DOHH2 (cell line): ENCODE measurements around the gene PACS2.

Experiments
- H3F3A ChIP-seq: fragments of 200-600 bp; sonication (generic), shearing (Covaris generic); 2 replicates; pipeline ENCODE4 v1.6.0; 2016; ENCODE audit warnings: antibody characterized with exemption, mild to moderate bottlenecking; ENCODE audit not compliant: control insufficient read depth, insufficient read depth
- H3K27ac ChIP-seq: fragments of 200-600 bp; sonication (generic); 2 replicates; pipeline ENCODE4 v1.5.1; 2014; ENCODE audit warnings: low read depth, mild to moderate bottlenecking, low read length, moderate library complexity
- H3K27me3 ChIP-seq: fragments of 200-600 bp; sonication (generic); 2 replicates; pipeline ENCODE4 v1.6.1; 2014; ENCODE audit warnings: mild to moderate bottlenecking, low read length, mixed read lengths; ENCODE audit not compliant: control insufficient read depth
- H3K36me3 ChIP-seq: fragments of 200-600 bp; sonication (generic); 2 replicates; pipeline ENCODE4 v1.6.1; 2014; ENCODE audit warnings: mild to moderate bottlenecking, low read length, moderate library complexity, mixed read lengths; ENCODE audit not compliant: control insufficient read depth
- H3K4me1 ChIP-seq: fragments of 200-600 bp; sonication (generic); 2 replicates; pipeline ENCODE4 v1.6.1; 2014; ENCODE audit warnings: mild to moderate bottlenecking, low read length, mixed read lengths; ENCODE audit not compliant: control insufficient read depth
- H3K4me2 ChIP-seq: fragments of 200-600 bp; sonication (generic); 2 replicates; pipeline ENCODE4 v1.6.0; 2014; ENCODE audit warnings: mild to moderate bottlenecking, low read length, moderate library complexity
- H3K4me3 ChIP-seq: fragments of 200-600 bp; sonication (generic); 2 replicates; pipeline ENCODE4 v1.5.1; 2014; ENCODE audit warnings: mild to moderate bottlenecking, low read length, mixed read lengths
- H3K79me2 ChIP-seq: fragments of 200-600 bp; sonication (generic); 2 replicates; pipeline ENCODE4 v1.6.1; 2014; ENCODE audit warnings: mild to moderate bottlenecking, low read length, mixed read lengths; ENCODE audit not compliant: control insufficient read depth
- H3K9me2 ChIP-seq: fragments of 200-600 bp; sonication (generic); replicated peaks from 2 replicates; pipeline ENCODE4 v1.6.1; 2014; ENCODE audit warnings: mild to moderate bottlenecking, low read length, mixed read lengths; ENCODE audit not compliant: control insufficient read depth
- H3K9me3 ChIP-seq: fragments of 200-600 bp; sonication (generic); 2 replicates; pipeline ENCODE4 v1.6.1; 2014; ENCODE audit warnings: antibody characterized with exemption, low read length, mixed read lengths; ENCODE audit not compliant: control insufficient read depth, insufficient read depth
- H4K20me1 ChIP-seq: fragments of 200-600 bp; sonication (generic); 2 replicates; pipeline ENCODE4 v1.6.0; 2014; ENCODE audit warnings: low read depth, mild to moderate bottlenecking, antibody characterized with exemption, low read length, moderate library complexity; ENCODE audit not compliant: control insufficient read depth, insufficient read depth
- EZH2phosphoT487 ChIP-seq: fragments of 200-600 bp; sonication (generic); IDR thresholded peaks from 2 replicates; pipeline ENCODE4 v1.6.1; 2017; ENCODE audit warnings: borderline replicate concordance, mild to moderate bottlenecking, antibody characterized with exemption, low read length, moderate library complexity, mixed read lengths
- TF ChIP-seq, protein P1 (sequence below): fragments of 200-600 bp; sonication (generic); IDR thresholded peaks from one replicate; pipeline ENCODE4 v1.5.1; 2014; ENCODE audit warnings: antibody characterized with exemption, mild to moderate bottlenecking, low read depth, low read length; ENCODE audit not compliant: poor library complexity, severe bottlenecking

Gene PACS2

DNA sequence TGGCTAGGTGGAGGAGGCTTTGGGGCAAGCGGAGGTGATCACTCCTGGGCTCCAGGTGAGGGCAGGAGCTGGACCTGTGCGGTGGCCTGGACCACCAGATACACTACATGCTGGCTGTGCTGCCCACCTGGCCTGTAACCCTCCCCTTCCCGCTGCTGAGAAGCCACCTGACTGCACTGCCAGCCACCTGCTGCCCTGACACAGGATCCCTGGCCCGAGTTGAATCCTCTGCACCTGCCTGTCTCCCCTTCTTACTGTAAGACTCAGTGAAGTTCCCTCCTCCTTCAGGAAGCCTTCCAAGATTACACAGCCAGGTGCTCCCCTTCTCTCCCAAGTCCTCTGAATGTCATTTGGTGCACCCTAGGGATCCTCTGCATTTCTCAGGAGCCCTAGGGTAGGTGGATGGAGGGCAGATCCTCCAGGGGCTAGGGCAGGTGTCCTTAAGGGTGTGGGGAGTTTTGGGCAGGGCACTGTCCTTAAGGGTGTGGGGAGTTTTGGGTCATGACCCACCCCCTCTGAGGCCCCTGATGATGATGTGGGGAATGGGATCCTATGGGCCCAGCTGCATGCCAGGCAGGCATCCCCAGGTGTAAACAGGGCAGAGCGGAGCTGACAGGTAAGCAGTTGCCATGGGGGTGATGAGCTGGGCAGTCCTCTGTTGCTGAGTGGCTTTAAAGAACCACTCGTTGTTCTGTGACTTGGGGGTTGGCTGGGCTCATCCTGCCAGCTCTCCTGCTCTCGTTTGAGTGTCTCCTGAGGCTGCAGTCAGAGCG, 98.4 kb downstream of the PACS2 start:
- Histone ChIP-seq H3F3A (no peaks in the 10 kb centered on the region; the same call in 1 of the 2 replicates), H3K4me3 (no peak overlapping the region), H3K4me1 (peaks cover 13% of the 10 kb centered on the region), H3K36me3 (no peaks in the 10 kb centered on the region), H4K20me1 (peaks cover 2% of the 10 kb centered on the region; the same call in 1 of the 2 replicates), H3K9me2 (no peaks in the 10 kb centered on the region), H3K9me3 (no peaks in the 10 kb centered on the region), H3K79me2 (no peaks in the 10 kb centered on the region), H3K27me3 (peaks cover 39% of the 10 kb centered on the region), H3K27ac (no peak overlapping the region), H3K4me2 (no peak overlapping the region)
- TF ChIP-seq, protein P1, sequence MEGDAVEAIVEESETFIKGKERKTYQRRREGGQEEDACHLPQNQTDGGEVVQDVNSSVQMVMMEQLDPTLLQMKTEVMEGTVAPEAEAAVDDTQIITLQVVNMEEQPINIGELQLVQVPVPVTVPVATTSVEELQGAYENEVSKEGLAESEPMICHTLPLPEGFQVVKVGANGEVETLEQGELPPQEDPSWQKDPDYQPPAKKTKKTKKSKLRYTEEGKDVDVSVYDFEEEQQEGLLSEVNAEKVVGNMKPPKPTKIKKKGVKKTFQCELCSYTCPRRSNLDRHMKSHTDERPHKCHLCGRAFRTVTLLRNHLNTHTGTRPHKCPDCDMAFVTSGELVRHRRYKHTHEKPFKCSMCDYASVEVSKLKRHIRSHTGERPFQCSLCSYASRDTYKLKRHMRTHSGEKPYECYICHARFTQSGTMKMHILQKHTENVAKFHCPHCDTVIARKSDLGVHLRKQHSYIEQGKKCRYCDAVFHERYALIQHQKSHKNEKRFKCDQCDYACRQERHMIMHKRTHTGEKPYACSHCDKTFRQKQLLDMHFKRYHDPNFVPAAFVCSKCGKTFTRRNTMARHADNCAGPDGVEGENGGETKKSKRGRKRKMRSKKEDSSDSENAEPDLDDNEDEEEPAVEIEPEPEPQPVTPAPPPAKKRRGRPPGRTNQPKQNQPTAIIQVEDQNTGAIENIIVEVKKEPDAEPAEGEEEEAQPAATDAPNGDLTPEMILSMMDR, result no peak
- TF ChIP-seq EZH2phosphoT487, result no peak

DNA sequence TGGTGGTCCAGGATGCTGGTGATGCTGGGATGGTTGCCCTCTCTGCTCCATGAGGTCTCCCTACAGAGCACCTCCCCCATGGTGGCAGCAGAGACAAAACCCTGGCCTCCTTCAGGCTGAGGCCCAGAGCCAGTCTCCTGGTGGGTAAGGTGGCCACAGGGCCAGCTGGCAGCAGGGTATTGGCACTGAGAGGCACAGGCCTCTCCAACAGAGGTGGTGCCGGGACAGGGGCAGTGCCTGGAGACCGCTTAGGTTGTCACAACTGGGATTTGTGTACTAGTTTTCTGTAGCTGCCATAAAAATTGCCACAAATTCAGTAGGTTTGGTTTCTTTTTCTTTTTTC, 99.0 kb downstream of the PACS2 start:
- peaks cover 13% of the 10 kb centered on the region for H3K4me1 ChIP-seq
- H3F3A ChIP-seq, result no peaks in the 10 kb centered on the region; the same call in 1 of the 2 replicates
- no peaks in the 10 kb centered on the region for H3K9me3 ChIP-seq
- no peaks in the 10 kb centered on the region for H3K9me2 ChIP-seq
- H3K36me3 ChIP-seq, result no peaks in the 10 kb centered on the region
- H3K79me2 ChIP-seq, result no peaks in the 10 kb centered on the region
- no peak overlapping the region for H3K4me3 ChIP-seq
- H3K27me3 ChIP-seq, result peaks cover 39% of the 10 kb centered on the region
- peaks cover 2% of the 10 kb centered on the region; the same call in 1 of the 2 replicates for H4K20me1 ChIP-seq
- no peak overlapping the region for H3K4me2 ChIP-seq
- H3K27ac ChIP-seq, result no peak overlapping the region
- TF ChIP-seq, protein P1, result no peak
- TF ChIP-seq EZH2phosphoT487, result no peak

DNA sequence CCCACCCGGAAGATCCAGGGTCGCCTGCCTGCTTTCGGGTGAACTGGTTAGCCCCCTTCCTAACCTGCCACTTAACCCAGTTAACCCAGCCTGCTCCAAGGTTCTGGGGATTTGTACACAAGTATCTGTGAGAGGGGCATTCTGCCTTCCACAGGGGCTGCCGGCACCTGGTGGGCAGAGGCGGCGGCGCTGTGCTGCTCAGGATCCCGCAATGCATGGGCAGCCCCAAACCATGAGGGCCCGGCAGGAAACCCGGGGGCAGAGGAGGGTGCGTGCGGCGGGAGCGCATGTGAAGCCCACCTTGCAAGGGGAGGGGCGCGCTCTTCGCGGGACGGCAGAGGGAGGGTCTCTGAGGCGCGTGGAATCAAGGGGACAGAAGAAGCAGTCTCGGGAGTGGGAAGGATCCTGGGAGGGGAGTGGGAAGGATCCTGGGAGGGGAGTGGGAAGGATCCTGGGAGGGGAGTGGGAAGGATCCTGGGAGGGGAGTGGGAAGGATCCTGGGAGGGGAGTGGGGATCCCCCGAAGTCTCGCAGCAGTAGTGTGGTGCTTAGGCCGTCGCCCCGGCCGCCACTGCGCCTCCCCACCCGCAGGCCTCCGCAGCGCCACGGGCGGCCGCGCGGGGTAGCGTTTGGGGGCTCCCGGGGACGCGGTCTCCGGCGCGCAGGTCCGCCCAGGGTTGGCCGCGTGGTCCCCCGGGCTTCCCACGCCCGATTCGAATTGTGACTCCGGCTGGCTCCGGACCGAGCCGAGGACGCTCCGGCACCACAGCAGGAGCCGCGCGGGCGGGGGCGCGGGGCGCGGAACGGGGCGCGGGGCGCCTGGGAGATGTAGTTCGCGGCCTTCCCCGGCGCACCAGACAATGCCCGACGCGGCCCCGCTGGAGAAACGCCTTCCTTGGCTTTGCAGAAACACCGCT, 100.2 kb downstream of the PACS2 start:
- H3K9me3 ChIP-seq, result no peaks in the 10 kb centered on the region
- no peaks in the 10 kb centered on the region; the same call in 1 of the 2 replicates for H3F3A ChIP-seq
- no peak overlapping the region for H3K27ac ChIP-seq
- H3K79me2 ChIP-seq, result peaks cover 4% of the 10 kb centered on the region
- no peaks in the 10 kb centered on the region for H3K36me3 ChIP-seq
- peaks cover 2% of the 10 kb centered on the region; the same call in 1 of the 2 replicates for H4K20me1 ChIP-seq
- 0 out of 2 replicates have a peak, but pooled peaks have one; percentile 49 for TF ChIP-seq EZH2phosphoT487
- TF ChIP-seq, protein P1, result peak; percentile 59
- H3K4me2 ChIP-seq, result peak overlapping the region; percentile 59
- peak overlapping the region; percentile 61 for H3K4me3 ChIP-seq
- peaks cover 46% of the 10 kb centered on the region for H3K27me3 ChIP-seq
- peaks cover 17% of the 10 kb centered on the region for H3K4me1 ChIP-seq
- no peaks in the 10 kb centered on the region for H3K9me2 ChIP-seq
